HEK293T (cell line): ENCODE measurements around the gene COLEC12.

Source experiments
- CTCF ChIA-PET: fragments of 350-600 bp; formaldehyde crosslinking; extraction: SDS; loops from one replicate; lab custom pipeline; 2021; ENCODE audit warnings: antibody characterized with exemption, inconsistent platforms; lab: Yijun Ruan, JAX
- POLR2A ChIA-PET: fragments of 350-600 bp; formaldehyde crosslinking; extraction: SDS; loops from one replicate; lab custom pipeline; 2020; ENCODE audit warnings: antibody characterized with exemption, inconsistent platforms; lab: Yijun Ruan, JAX
- DNase-seq: peaks from one replicate; pipeline ENCODE4 v3.0.0; 2012; ENCODE audit warnings: mixed read lengths; ENCODE audit errors: extremely low spot score
- ARNT ChIP-seq: fragments of 450-650 bp; IDR thresholded peaks from 2 replicates; pipeline ENCODE4 v1.6.1; 2017; ENCODE audit warnings: mild to moderate bottlenecking
- BHLHE40 ChIP-seq: fragments of 450-650 bp; IDR thresholded peaks from 2 replicates; pipeline ENCODE4 v1.6.1; 2016; ENCODE audit warnings: mild to moderate bottlenecking, moderate library complexity, borderline replicate concordance
- CTBP1 ChIP-seq: fragments of 450-650 bp; IDR thresholded peaks from 2 replicates; pipeline ENCODE4 v1.6.1; 2016; ENCODE audit warnings: borderline replicate concordance
- ELF4 ChIP-seq: fragments of 450-650 bp; IDR thresholded peaks from 2 replicates; pipeline ENCODE4 v1.6.1; 2017; ENCODE audit warnings: antibody characterized with exemption
- FOXA1 ChIP-seq: fragments of 450-650 bp; IDR thresholded peaks from 2 replicates; pipeline ENCODE4 v1.6.1; 2016; ENCODE audit warnings: mild to moderate bottlenecking
- FOXK2 ChIP-seq: fragments of 450-650 bp; IDR thresholded peaks from 2 replicates; pipeline ENCODE4 v1.6.1; 2016; ENCODE audit warnings: mild to moderate bottlenecking
- FOXM1 ChIP-seq: fragments of 450-650 bp; IDR thresholded peaks from 2 replicates; pipeline ENCODE4 v1.6.1; 2017; ENCODE audit warnings: mild to moderate bottlenecking, borderline replicate concordance
- HDGF ChIP-seq: fragments of 450-650 bp; IDR thresholded peaks from 2 replicates; pipeline ENCODE4 v1.6.1; 2017; ENCODE audit warnings: antibody characterized with exemption, borderline replicate concordance
- L3MBTL2 ChIP-seq: fragments of 450-650 bp; conservative IDR thresholded peaks from 2 replicates; pipeline ENCODE4 v1.6.1; 2016; ENCODE audit warnings: mild to moderate bottlenecking
- LEF1 ChIP-seq: fragments of 450-650 bp; IDR thresholded peaks from 2 replicates; pipeline ENCODE4 v1.6.1; 2017; ENCODE audit warnings: mild to moderate bottlenecking, borderline replicate concordance
- NFRKB ChIP-seq: fragments of 450-650 bp; IDR thresholded peaks from 2 replicates; pipeline ENCODE4 v1.6.1; 2016; ENCODE audit warnings: mild to moderate bottlenecking, moderate library complexity
- PKNOX1 ChIP-seq: fragments of 450-650 bp; IDR thresholded peaks from 2 replicates; pipeline ENCODE4 v1.6.1; 2016
- SP1 ChIP-seq: fragments of 450-650 bp; IDR thresholded peaks from 2 replicates; pipeline ENCODE4 v1.6.1; 2017
- SUZ12 ChIP-seq: fragments of 450-650 bp; IDR thresholded peaks from 2 replicates; pipeline ENCODE4 v1.6.1; 2016; ENCODE audit warnings: mild to moderate bottlenecking
- TARDBP ChIP-seq: fragments of 450-650 bp; IDR thresholded peaks from 2 replicates; pipeline ENCODE4 v1.6.1; 2016
- ZNF384 ChIP-seq: fragments of 450-650 bp; IDR thresholded peaks from 2 replicates; pipeline ENCODE4 v1.6.1; 2016

Gene COLEC12

GRCh38 chr18:493986-494983, 6.2 kb downstream of the COLEC12 start:
- POLR2A ChIA-PET: no interaction called here
- TF ChIP-seq ZNF384: no peak
- no peak for TF ChIP-seq NFRKB
- CTCF ChIA-PET: interaction anchor here (1.0 kb wide), 1 partner anchor 130 kb away, joined by 3 read pairs; no protein-coding TSS in a partner anchor
- no peak for DNase-seq

GRCh38 chr18:492451-492850, 8.1 kb downstream of the COLEC12 start:
- CTCF ChIA-PET: no interaction called here
- TF ChIP-seq BHLHE40: no peak
- no peak for TF ChIP-seq ZNF384
- no peak for TF ChIP-seq FOXK2
- TF ChIP-seq L3MBTL2: no peak
- no peak for TF ChIP-seq TARDBP
- POLR2A ChIA-PET: no interaction called here
- DNase-seq: no peak

- no peak for DNase-seq
- ChIA-PET CTCF (no interaction called here), POLR2A (no interaction called here)
- TF ChIP-seq ARNT (no peak), FOXK2 (no peak), FOXA1 (no peak)
Observed at GRCh38 chr18:490624-491023, 9.9 kb downstream of the COLEC12 start.

GRCh38 chr18:490024-490366, 10.5 kb downstream of the COLEC12 start:
- no peak for DNase-seq
- ChIA-PET CTCF (no interaction called here), POLR2A (no interaction called here)
- no peak for TF ChIP-seq ELF4

GRCh38 chr18:489244-490023, 11.1 kb downstream of the COLEC12 start:
- ChIA-PET POLR2A (no interaction called here), CTCF (interaction anchor here (0.7 kb wide), 1 partner anchor 341 kb away, joined by 3 read pairs; no protein-coding TSS in a partner anchor)
- no peak for DNase-seq
- TF ChIP-seq SP1 (no peak), FOXA1 (no peak), TARDBP (no peak), PKNOX1 (no peak), ELF4 (no peak), HDGF (no peak), ARNT (no peak), ZNF384 (no peak), SUZ12 (no peak), CTBP1 (no peak), NFRKB (no peak), FOXK2 (no peak), LEF1 (no peak), BHLHE40 (no peak), L3MBTL2 (no peak), FOXM1 (no peak)

GRCh38 chr18:486929-487740, 13.4 kb downstream of the COLEC12 start:
- no peak for DNase-seq
- ChIA-PET CTCF (no interaction called here), POLR2A (no interaction called here)
- TF ChIP-seq NFRKB (no peak), L3MBTL2 (no peak), HDGF (no peak), CTBP1 (no peak)

- ChIA-PET CTCF (interaction anchor here (0.6 to 1.4 kb wide), 3 partner anchors 9 to 96 kb away, joined by 3 to 4 read pairs (median 3); no protein-coding TSS in a partner anchor), POLR2A (no interaction called here)
Observed at GRCh38 chr18:484749-485464, 15.6 kb downstream of the COLEC12 start.

More at GRCh38 chr18:484749-485464, 15.6 kb downstream of the COLEC12 start:
- TF ChIP-seq FOXA1: no peak
- TF ChIP-seq BHLHE40: no peak
- TF ChIP-seq L3MBTL2: no peak
- no peak for TF ChIP-seq TARDBP
- no peak for TF ChIP-seq SUZ12
- TF ChIP-seq ELF4: no peak
- TF ChIP-seq PKNOX1: no peak
- TF ChIP-seq SP1: no peak
- TF ChIP-seq NFRKB: no peak
- no peak for TF ChIP-seq ZNF384
- no peak for TF ChIP-seq HDGF
- no peak for DNase-seq
